Measurements from ENCODE around the gene PCDHA11. TPM values are rescaled to one million over a fixed set of nuclear protein-coding genes. Genes with fewer than 3 reads are reported as not detected.

PCDHA11 gene
- total and polyA plus RNA-seq, 2 of the 13 experiments (the other 11 are each of a cell fraction or from before 2014, with no cell fraction given), result 0.29 TPM; not detected in 1

GRCh38 chr5:140877262-140877581 lies 8.5 kb downstream of the PCDHA11 start:
- no peaks in the 10 kb centered on the region for H4K20me1 ChIP-seq (ENCODE audit: insufficient read depth, low read length)
- H3K4me2 ChIP-seq (ENCODE audit: low read depth, low read length), result no peak overlapping the region
- TF ChIP-seq, protein P1, sequence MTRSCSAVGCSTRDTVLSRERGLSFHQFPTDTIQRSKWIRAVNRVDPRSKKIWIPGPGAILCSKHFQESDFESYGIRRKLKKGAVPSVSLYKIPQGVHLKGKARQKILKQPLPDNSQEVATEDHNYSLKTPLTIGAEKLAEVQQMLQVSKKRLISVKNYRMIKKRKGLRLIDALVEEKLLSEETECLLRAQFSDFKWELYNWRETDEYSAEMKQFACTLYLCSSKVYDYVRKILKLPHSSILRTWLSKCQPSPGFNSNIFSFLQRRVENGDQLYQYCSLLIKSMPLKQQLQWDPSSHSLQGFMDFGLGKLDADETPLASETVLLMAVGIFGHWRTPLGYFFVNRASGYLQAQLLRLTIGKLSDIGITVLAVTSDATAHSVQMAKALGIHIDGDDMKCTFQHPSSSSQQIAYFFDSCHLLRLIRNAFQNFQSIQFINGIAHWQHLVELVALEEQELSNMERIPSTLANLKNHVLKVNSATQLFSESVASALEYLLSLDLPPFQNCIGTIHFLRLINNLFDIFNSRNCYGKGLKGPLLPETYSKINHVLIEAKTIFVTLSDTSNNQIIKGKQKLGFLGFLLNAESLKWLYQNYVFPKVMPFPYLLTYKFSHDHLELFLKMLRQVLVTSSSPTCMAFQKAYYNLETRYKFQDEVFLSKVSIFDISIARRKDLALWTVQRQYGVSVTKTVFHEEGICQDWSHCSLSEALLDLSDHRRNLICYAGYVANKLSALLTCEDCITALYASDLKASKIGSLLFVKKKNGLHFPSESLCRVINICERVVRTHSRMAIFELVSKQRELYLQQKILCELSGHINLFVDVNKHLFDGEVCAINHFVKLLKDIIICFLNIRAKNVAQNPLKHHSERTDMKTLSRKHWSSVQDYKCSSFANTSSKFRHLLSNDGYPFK (CRISPR knock-in tag; IDR thresholded peaks at IDR 0.05; ENCODE audit: borderline replicate concordance), result no peak
- TF ChIP-seq DNMT3B (CRISPR knock-in tag; conservative IDR thresholded peaks at IDR 0.05), result no peak
- TF ChIP-seq SRSF4 (IDR thresholded peaks at IDR 0.05; ENCODE audit: low read depth, low read length, poor library complexity, severe bottlenecking), result no peak
- no peak for TF ChIP-seq ZNF747 (CRISPR knock-in tag; IDR thresholded peaks at IDR 0.05; ENCODE audit: borderline replicate concordance)
- TF ChIP-seq ZSCAN29 (CRISPR knock-in tag; conservative IDR thresholded peaks at IDR 0.05), result no peak
- TF ChIP-seq SNAPC2 (CRISPR knock-in tag; IDR thresholded peaks at IDR 0.05), result no peak
- TF ChIP-seq E2F5 (CRISPR knock-in tag; conservative IDR thresholded peaks at IDR 0.05), result no peak
- no peak for TF ChIP-seq ZNF496 (CRISPR knock-in tag; IDR thresholded peaks at IDR 0.05; ENCODE audit: insufficient replicate concordance)
- TF ChIP-seq ZNF639 (CRISPR knock-in tag; conservative IDR thresholded peaks at IDR 0.05), result no peak
- no peak for TF ChIP-seq ZNF749 (CRISPR knock-in tag; IDR thresholded peaks at IDR 0.05; ENCODE audit: borderline replicate concordance)
- in situ Hi-C loops (cut with HindIII; ENCODE audit: extremely low pct_ligation_motif_present, low pct_unique_long_range_greater_than_20kb) (no loop called here), intact Hi-C loops (cut with micrococcal nuclease; ENCODE audit: unreplicated experiment) (no loop called here)
- H3K27me3 ChIP-seq (ENCODE audit: control insufficient read depth in 1 of 2, insufficient read depth in 2 of 2, low read length in 2 of 2), result no peaks in the 10 kb centered on the region
- POLR2A ChIA-PET, result no interaction called here
- H3K79me2 ChIP-seq (ENCODE audit: insufficient read depth, low read length), result no peaks in the 10 kb centered on the region
- H2AFZ ChIP-seq (ENCODE audit: low read length), result no peak overlapping the region
- WGBS (ENCODE audit: low lambda C conversion rate), result no CpG with 5 or more reads among the region's 37 CpGs
- CTCF ChIA-PET (ENCODE audit: low intra/inter-chr PET ratio, low total read pairs), result no interaction called here
- FAIRE-seq (no peak), ATAC-seq (no peak), DNase-seq (ENCODE audit: low spot score) (no peak)
- H3K4me3 ChIP-seq (replicated peaks in 1 of 3; ENCODE audit: insufficient read depth in 1 of 3, low read depth in 2 of 3, low read length in 3 of 3), result no peak overlapping the region
- no peak overlapping the region for H3K9ac ChIP-seq (ENCODE audit: insufficient read depth, low read depth, low read length)
- BruUV-seq (replicated peaks), result no TSS peak
- no peak overlapping the region for H3K27ac ChIP-seq (ENCODE audit: extremely low read length, insufficient read depth, low read length)
- no peaks in the 10 kb centered on the region for H3K9me3 ChIP-seq (ENCODE audit: low read length)
- no peaks in the 10 kb centered on the region for H3K36me3 ChIP-seq (replicated peaks in 1 of 2; ENCODE audit: control insufficient read depth in 1 of 2, insufficient read depth in 2 of 2, low read length in 2 of 2)
- no peaks in the 10 kb centered on the region for H3K4me1 ChIP-seq (ENCODE audit: insufficient read depth, low read length)

All from HepG2 (cell line).